ENCODE measurements around the gene NFIX. TPM values are rescaled to one million over a fixed set of nuclear protein-coding genes. Genes with fewer than 3 reads are reported as not detected.

The NFIX gene
- total and polyA plus RNA-seq, 9 of the 15 experiments (the other 6 are each of a cell fraction or from before 2014, with no cell fraction given): 0.28 to 26.8 (median 5.4) TPM

- Histone ChIP-seq H3K9ac (ENCODE audit: insufficient read depth in 1 of 2, low read depth in 2 of 2, low read length in 2 of 2) (no peak overlapping the region; a peak in 1 of 4 replicates), H3K9me1 (ENCODE audit: control insufficient read depth, insufficient read depth, low read length) (peaks cover 4% of the 10 kb centered on the region), H3K79me2 (ENCODE audit: control insufficient read depth, insufficient read depth, low read length) (peaks cover 8% of the 10 kb centered on the region), H4K20me1 (replicated peaks; ENCODE audit: control insufficient read depth, insufficient read depth, low read length) (peaks cover 26% of the 10 kb centered on the region), H3K4me1 (replicated peaks in 1 of 2; ENCODE audit: control insufficient read depth in 2 of 2, insufficient read depth in 2 of 2, low read length in 2 of 2) (peaks cover 4 to 18% of the 10 kb centered on the region in 2 experiments; a peak in 3 of 5 replicates), H3K9me3 (replicated peaks; ENCODE audit: control insufficient read depth, insufficient read depth, low read depth, low read length) (no peaks in the 10 kb centered on the region), H3K4me2 (ENCODE audit: insufficient read depth, low read length) (no peak overlapping the region), H3K36me3 (ENCODE audit: control insufficient read depth, insufficient read depth, low read length) (peaks cover 17% of the 10 kb centered on the region), H3K27ac (ENCODE audit: extremely low read depth, low read depth, low read length) (no peak overlapping the region), H3K27me3 (ENCODE audit: control insufficient read depth in 2 of 2, insufficient read depth in 2 of 2, low read length in 2 of 2) (no peaks in the 10 kb centered on the region), H2AFZ (ENCODE audit: low read depth, low read length) (no peak overlapping the region), H3K4me3 (no peak overlapping the region)
- no peak for ATAC-seq
- in situ Hi-C loops (cut with MboI) (no loop called here), intact Hi-C loops (cut with micrococcal nuclease) (no loop called here)
- CTCF ChIA-PET (ENCODE audit: low intra/inter-chr PET ratio): interaction anchor here (0.9 to 1.2 kb wide), 2 partner anchors 57 to 71 kb away, joined by 3 to 6 read pairs; no protein-coding TSS in a partner anchor
- TF ChIP-seq ZBTB33 (CRISPR knock-in tag; IDR thresholded peaks at IDR 0.05) (peak; percentile 61), ZNF785 (CRISPR knock-in tag; IDR thresholded peaks at IDR 0.05) (no peak)
- POLR2A ChIA-PET: interaction anchor here (0.6 kb wide), 1 partner anchor 10 kb away, joined by 3 read pairs; no protein-coding TSS in a partner anchor
- WGBS (ENCODE audit: insufficient coverage, low coverage, missing lambda C conversion rate): 71% methylated on average over 7 of the region's 7 CpGs
- no peak for DNase-seq (ENCODE audit: extremely low read depth in 1 of 4, low spot score in 3 of 4)
- no TSS peak for BruUV-seq (replicated peaks)
- no peak for FAIRE-seq
Measured at GRCh38 chr19:13037161-13037560, 41.9 kb downstream of the NFIX start.

- in situ Hi-C loops (cut with MboI): no loop called here
- Histone ChIP-seq H4K20me1 (replicated peaks; ENCODE audit: control insufficient read depth, insufficient read depth, low read length) (peaks cover 27% of the 10 kb centered on the region), H3K4me1 (replicated peaks in 1 of 2; ENCODE audit: control insufficient read depth in 2 of 2, insufficient read depth in 2 of 2, low read length in 2 of 2) (peaks cover 4 to 18% of the 10 kb centered on the region in 2 experiments; a peak in 3 of 5 replicates), H3K36me3 (ENCODE audit: control insufficient read depth, insufficient read depth, low read length) (peaks cover 14% of the 10 kb centered on the region), H3K4me2 (ENCODE audit: insufficient read depth, low read length) (no peak overlapping the region), H3K4me3 (no peak overlapping the region), H3K79me2 (ENCODE audit: control insufficient read depth, insufficient read depth, low read length) (peaks cover 9% of the 10 kb centered on the region), H3K9me1 (ENCODE audit: control insufficient read depth, insufficient read depth, low read length) (peaks cover 4% of the 10 kb centered on the region), H3K27ac (ENCODE audit: extremely low read depth, low read depth, low read length) (no peak overlapping the region), H2AFZ (ENCODE audit: low read depth, low read length) (no peak overlapping the region), H3K9me3 (replicated peaks; ENCODE audit: control insufficient read depth, insufficient read depth, low read depth, low read length) (no peaks in the 10 kb centered on the region), H3K27me3 (ENCODE audit: control insufficient read depth in 2 of 2, insufficient read depth in 2 of 2, low read length in 2 of 2) (no peaks in the 10 kb centered on the region), H3K9ac (ENCODE audit: insufficient read depth in 1 of 2, low read depth in 2 of 2, low read length in 2 of 2) (no peak overlapping the region)
- FAIRE-seq (no peak), ATAC-seq (no peak), DNase-seq (ENCODE audit: extremely low read depth in 1 of 4, low spot score in 3 of 4) (no peak)
- intact Hi-C loops (cut with micrococcal nuclease): no loop called here
- no TSS peak for BruUV-seq (replicated peaks)
- 82% methylated on average over 7 of the region's 7 CpGs for WGBS (ENCODE audit: insufficient coverage, low coverage, missing lambda C conversion rate)
- TF ChIP-seq NFE2L1 (tag; IDR thresholded peaks at IDR 0.05; ENCODE audit: borderline replicate concordance, low read depth): no peak
- TF ChIP-seq ZNF717 (CRISPR knock-in tag; IDR thresholded peaks at IDR 0.05): no peak
- ChIA-PET POLR2A (interaction anchor here (0.6 kb wide), 1 partner anchor 74 kb away, joined by 3 read pairs; no protein-coding TSS in a partner anchor), CTCF (ENCODE audit: low intra/inter-chr PET ratio) (no interaction called here)
Measured at GRCh38 chr19:13037731-13038130, 42.5 kb downstream of the NFIX start.
